Putamen (tissue), 1 donor: ENCODE measurements around the gene NOL12.
A peak's percentile ranks its signal among the peaks of the same experiment; 100 is the strongest.
"Not testable (repeated sequence)": the region's sequence is repeated elsewhere in the genome, so short reads cannot be mapped to it uniquely, and the experiment has no call there.

Experiments
- DNase-seq: peaks from one replicate; pipeline ENCODE4 v3.0.0-alpha.2; 2016; ENCODE audit warnings: low spot score

NOL12 gene

GRCh38 chr22:37686002-37686982 lies at the start of gene NOL12:
Gene NOL12, plus strand, starts transcription at chr22:37686343. Its CDS starts 50 bp downstream, at chr22:37686393.
- DNase-seq: peak; percentile 87

GRCh38 chr22:37636949-37637273 lies 49.2 kb upstream of the NOL12 start:
- DNase-seq: no peak

- DNase-seq: no peak
Observed at GRCh38 chr22:37638391-37639069, 47.6 kb upstream of the NOL12 start.

- no peak for DNase-seq
Observed at GRCh38 chr22:37639070-37639760, 46.9 kb upstream of the NOL12 start, which contains the start of gene SH3BP1. Gene SH3BP1, plus strand, starts transcription at chr22:37639669. Its CDS starts 119 bp downstream, at chr22:37639788.

GRCh38 chr22:37639771-37640590 lies 46.2 kb upstream of the NOL12 start:
- no peak for DNase-seq

GRCh38 chr22:37640591-37641560 lies 45.3 kb upstream of the NOL12 start:
- no peak for DNase-seq

GRCh38 chr22:37641561-37641949 lies 44.6 kb upstream of the NOL12 start:
- DNase-seq: no peak

GRCh38 chr22:37643225-37643847 lies 42.8 kb upstream of the NOL12 start:
- DNase-seq: peak; percentile 69

GRCh38 chr22:37647317-37647716 lies 38.8 kb upstream of the NOL12 start:
- no peak for DNase-seq

- DNase-seq: no peak
Observed at GRCh38 chr22:37647928-37648327, 38.2 kb upstream of the NOL12 start.

GRCh38 chr22:37650463-37651136 lies 35.5 kb upstream of the NOL12 start:
- DNase-seq: no peak

- DNase-seq: no peak
Observed at GRCh38 chr22:37654563-37655251, 31.4 kb upstream of the NOL12 start.

- DNase-seq: no peak
Observed at GRCh38 chr22:37655252-37655563, 30.9 kb upstream of the NOL12 start.

GRCh38 chr22:37656583-37656982 lies 29.6 kb upstream of the NOL12 start:
- not testable (repeated sequence) for DNase-seq

GRCh38 chr22:37657590-37658132 lies 28.5 kb upstream of the NOL12 start:
- DNase-seq: no peak

- DNase-seq: peak; percentile 100
Observed at GRCh38 chr22:37658133-37659065, 27.7 kb upstream of the NOL12 start, which contains the start of gene PDXP. Gene PDXP, plus strand, starts transcription at chr22:37658723. Its CDS starts 60 bp downstream, at chr22:37658783.
